Measurements from ENCODE around the gene AP3S2.

AP3S2 gene

GRCh38 chr15:89912145-89912673 is 18.4 kb upstream of the AP3S2 start:
- Histone ChIP-seq H3K4me3 (IDR thresholded peaks at IDR 0.05; ENCODE audit: insufficient read depth, low read depth, low read length) (no peak overlapping the region), H3K9ac (no peak overlapping the region), H4K20me1 (ENCODE audit: insufficient read depth) (no peaks in the 10 kb centered on the region), H3K36me3 (ENCODE audit: insufficient read depth) (no peaks in the 10 kb centered on the region), H3K27me3 (ENCODE audit: insufficient read depth, low read depth) (no peaks in the 10 kb centered on the region), H2AFZ (ENCODE audit: low read depth) (no peak overlapping the region), H3K4me1 (ENCODE audit: low read depth, poor library complexity, severe bottlenecking) (no peaks in the 10 kb centered on the region), H3K27ac (no peak overlapping the region), H3K79me2 (ENCODE audit: insufficient read depth, low read depth) (no peaks in the 10 kb centered on the region), H3K4me2 (no peak overlapping the region)
- TF ChIP-seq, protein P1, sequence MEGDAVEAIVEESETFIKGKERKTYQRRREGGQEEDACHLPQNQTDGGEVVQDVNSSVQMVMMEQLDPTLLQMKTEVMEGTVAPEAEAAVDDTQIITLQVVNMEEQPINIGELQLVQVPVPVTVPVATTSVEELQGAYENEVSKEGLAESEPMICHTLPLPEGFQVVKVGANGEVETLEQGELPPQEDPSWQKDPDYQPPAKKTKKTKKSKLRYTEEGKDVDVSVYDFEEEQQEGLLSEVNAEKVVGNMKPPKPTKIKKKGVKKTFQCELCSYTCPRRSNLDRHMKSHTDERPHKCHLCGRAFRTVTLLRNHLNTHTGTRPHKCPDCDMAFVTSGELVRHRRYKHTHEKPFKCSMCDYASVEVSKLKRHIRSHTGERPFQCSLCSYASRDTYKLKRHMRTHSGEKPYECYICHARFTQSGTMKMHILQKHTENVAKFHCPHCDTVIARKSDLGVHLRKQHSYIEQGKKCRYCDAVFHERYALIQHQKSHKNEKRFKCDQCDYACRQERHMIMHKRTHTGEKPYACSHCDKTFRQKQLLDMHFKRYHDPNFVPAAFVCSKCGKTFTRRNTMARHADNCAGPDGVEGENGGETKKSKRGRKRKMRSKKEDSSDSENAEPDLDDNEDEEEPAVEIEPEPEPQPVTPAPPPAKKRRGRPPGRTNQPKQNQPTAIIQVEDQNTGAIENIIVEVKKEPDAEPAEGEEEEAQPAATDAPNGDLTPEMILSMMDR (conservative IDR thresholded peaks at IDR 0.05; ENCODE audit: low read depth, low read length), result no peak

GRCh38 chr15:89910891-89911626 is 17.3 kb upstream of the AP3S2 start:
- Histone ChIP-seq H4K20me1 (ENCODE audit: insufficient read depth) (no peaks in the 10 kb centered on the region), H3K9ac (no peak overlapping the region), H3K27ac (no peak overlapping the region), H3K4me2 (no peak overlapping the region), H3K4me1 (ENCODE audit: low read depth, poor library complexity, severe bottlenecking) (no peaks in the 10 kb centered on the region), H3K36me3 (ENCODE audit: insufficient read depth) (no peaks in the 10 kb centered on the region), H3K27me3 (ENCODE audit: insufficient read depth, low read depth) (no peaks in the 10 kb centered on the region), H3K79me2 (ENCODE audit: insufficient read depth, low read depth) (no peaks in the 10 kb centered on the region), H3K4me3 (IDR thresholded peaks at IDR 0.05; ENCODE audit: insufficient read depth, low read depth, low read length) (no peak overlapping the region), H2AFZ (ENCODE audit: low read depth) (no peak overlapping the region)
- TF ChIP-seq, protein P1 (conservative IDR thresholded peaks at IDR 0.05; ENCODE audit: low read depth, low read length), result no peak

GRCh38 chr15:89909611-89910010 is 15.8 kb upstream of the AP3S2 start:
- H3K4me3 ChIP-seq (IDR thresholded peaks at IDR 0.05; ENCODE audit: insufficient read depth, low read depth, low read length), result no peak overlapping the region
- H3K9ac ChIP-seq, result no peak overlapping the region
- no peaks in the 10 kb centered on the region for H3K36me3 ChIP-seq (ENCODE audit: insufficient read depth)
- H2AFZ ChIP-seq (ENCODE audit: low read depth), result no peak overlapping the region
- H3K79me2 ChIP-seq (ENCODE audit: insufficient read depth, low read depth), result no peaks in the 10 kb centered on the region
- no peaks in the 10 kb centered on the region for H3K4me1 ChIP-seq (ENCODE audit: low read depth, poor library complexity, severe bottlenecking)
- TF ChIP-seq, protein P1 (conservative IDR thresholded peaks at IDR 0.05; ENCODE audit: low read depth, low read length), result no peak
- no peaks in the 10 kb centered on the region for H4K20me1 ChIP-seq (ENCODE audit: insufficient read depth)
- no peak overlapping the region for H3K27ac ChIP-seq
- H3K4me2 ChIP-seq, result no peak overlapping the region
- no peaks in the 10 kb centered on the region for H3K27me3 ChIP-seq (ENCODE audit: insufficient read depth, low read depth)

DNA sequence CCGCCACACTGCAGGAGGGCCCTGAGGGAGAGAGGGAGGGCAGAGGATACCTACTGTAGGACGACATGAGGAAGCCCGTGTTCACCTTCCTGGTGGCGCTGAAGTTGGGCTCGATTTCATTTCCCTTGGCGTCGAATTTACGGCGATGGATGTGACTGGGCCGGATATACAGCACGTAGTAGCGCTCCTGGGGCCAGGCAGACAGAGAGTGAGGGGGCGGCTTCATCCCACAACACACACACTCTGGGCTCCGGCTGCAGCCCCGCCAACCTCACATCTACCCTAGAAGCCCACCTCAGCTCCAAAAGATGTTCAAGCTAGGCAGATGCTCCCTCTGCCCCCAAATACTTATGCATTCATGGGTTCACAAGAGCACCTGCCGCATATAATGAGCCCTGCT is 14.4 kb upstream of the AP3S2 start:
- Histone ChIP-seq H3K79me2 (ENCODE audit: insufficient read depth, low read depth) (no peaks in the 10 kb centered on the region), H2AFZ (ENCODE audit: low read depth) (no peak overlapping the region), H3K27ac (no peak overlapping the region), H3K4me3 (IDR thresholded peaks at IDR 0.05; ENCODE audit: insufficient read depth, low read depth, low read length) (no peak overlapping the region), H3K9ac (no peak overlapping the region), H3K27me3 (ENCODE audit: insufficient read depth, low read depth) (no peaks in the 10 kb centered on the region), H3K36me3 (ENCODE audit: insufficient read depth) (no peaks in the 10 kb centered on the region), H3K4me1 (ENCODE audit: low read depth, poor library complexity, severe bottlenecking) (no peaks in the 10 kb centered on the region), H4K20me1 (ENCODE audit: insufficient read depth) (no peaks in the 10 kb centered on the region), H3K4me2 (no peak overlapping the region)
- TF ChIP-seq, protein P1 (conservative IDR thresholded peaks at IDR 0.05; ENCODE audit: low read depth, low read length), result no peak
